Subcutaneous adipose tissue (tissue), 4 donors: ENCODE measurements around the gene BBOX1. TPM values are rescaled to one million over a fixed set of nuclear protein-coding genes. Genes with fewer than 3 reads are reported as not detected.

Source experiments
- CTCF ChIP-seq: fragments of 450-650 bp; IDR thresholded peaks from one replicate; pipeline ENCODE4 v1.5.1; 2016; ENCODE audit warnings: low read depth, mild to moderate bottlenecking, control low read depth, antibody characterized with exemption, moderate library complexity
- total RNA-seq, 4 donors: library from RNA; depleted of rRNA; stranded (reverse); fragments of >200 nt; gene quantifications; one replicate each; pipeline ENCODE4 v1.1.0, GENCODE V29; 2016

Gene BBOX1
- total RNA-seq, 4 donors from 2014 or later, result not detected

DNA sequence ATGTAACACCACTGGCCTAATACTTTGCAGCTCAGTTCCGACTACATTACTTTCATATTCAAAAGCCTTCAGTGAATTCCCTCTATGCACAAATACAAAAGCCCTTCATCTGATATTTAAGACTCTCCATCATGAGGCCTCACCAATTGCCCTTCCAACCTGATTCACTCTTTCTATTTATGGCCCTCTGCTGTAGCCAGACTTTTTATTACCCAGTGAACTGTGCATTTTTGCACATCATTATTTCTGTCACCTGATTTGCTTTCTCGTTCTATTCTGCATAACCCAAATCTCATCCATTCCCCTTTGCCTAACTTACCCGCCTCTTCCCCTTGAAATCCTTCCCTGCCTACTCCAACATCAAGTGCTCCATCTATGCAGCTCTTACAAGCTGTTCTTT lies 78.3 kb downstream of the BBOX1 start:
- TF ChIP-seq CTCF, result no peak

GRCh38 chr11:27119396-27119795 lies 78.8 kb downstream of the BBOX1 start:
- no peak for TF ChIP-seq CTCF

GRCh38 chr11:27120211-27120610 lies 79.6 kb downstream of the BBOX1 start:
- TF ChIP-seq CTCF, result no peak

DNA sequence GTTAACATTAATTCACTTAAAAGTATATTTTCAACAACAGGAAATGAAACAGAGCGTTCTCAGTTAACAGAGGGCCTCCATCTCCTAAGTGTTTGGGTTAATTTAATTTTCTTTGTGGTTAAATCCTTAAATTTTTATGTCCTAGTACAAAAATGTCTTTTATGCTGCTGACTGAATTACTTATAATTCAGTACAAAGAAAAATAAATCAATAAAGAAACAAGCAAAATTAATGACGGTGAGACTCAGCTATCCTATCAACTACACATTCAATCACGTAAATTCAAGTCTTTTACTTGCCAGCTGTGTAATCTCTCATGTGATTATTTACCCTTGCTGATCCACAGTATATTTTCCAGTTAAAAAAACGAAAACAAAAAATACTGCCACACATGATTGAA lies 81.4 kb downstream of the BBOX1 start:
- no peak for TF ChIP-seq CTCF

DNA sequence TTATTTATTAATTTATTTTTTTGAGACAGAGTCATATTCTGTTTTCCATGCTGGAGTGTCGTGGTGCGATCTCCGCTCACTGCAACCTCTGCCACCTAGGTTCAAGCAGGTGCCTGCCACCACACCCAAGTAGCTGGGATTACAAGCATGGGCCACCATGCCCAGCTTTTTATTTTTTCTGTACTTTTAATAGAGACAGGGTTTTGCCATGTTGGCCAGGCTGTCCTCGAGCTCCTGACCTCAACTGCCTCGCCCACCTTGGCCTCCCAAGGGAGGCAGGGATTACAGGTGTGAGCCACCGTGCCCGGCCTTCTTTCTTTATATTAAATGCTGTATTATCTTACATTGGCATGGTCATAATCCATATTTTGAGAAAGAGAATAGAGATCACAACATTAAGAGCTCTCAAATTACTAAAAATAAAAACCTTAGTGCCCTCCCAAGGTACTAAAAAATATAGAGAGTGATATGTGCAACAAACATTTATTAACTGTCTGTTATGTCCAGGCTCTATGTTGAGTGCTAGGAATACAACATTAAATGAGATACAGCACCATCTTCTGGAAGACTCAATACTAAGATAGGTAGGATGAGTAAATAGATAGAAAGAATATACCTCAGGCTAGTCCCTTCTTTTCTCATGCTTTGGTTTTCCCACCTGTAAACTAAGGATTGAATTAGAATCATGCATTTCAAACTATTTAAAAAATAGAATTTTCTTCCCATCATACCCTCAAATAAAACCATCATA lies 84.1 kb downstream of the BBOX1 start:
- TF ChIP-seq CTCF, result no peak

DNA sequence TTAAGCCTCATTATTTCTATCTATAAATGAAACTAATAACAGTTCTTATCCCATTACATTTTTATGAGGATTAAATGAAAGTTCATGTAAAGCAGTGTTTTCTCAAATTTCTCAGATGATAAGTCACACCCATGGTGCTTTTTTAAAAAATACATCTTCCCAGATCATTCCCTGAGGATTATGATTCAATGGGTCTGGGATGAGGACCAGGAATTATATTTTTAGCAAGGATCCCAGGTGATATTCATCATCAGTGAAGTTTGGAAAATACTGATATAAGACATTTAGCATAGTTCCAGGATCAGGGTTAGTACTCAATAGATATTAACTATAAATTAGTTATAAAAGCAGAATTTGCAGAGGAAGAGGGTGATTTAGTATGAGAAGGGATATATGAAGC lies 89.1 kb downstream of the BBOX1 start:
- TF ChIP-seq CTCF, result no peak

- no peak for TF ChIP-seq CTCF
Observed at GRCh38 chr11:27130806-27131205, 90.2 kb downstream of the BBOX1 start.
